Umbilical cord (tissue), 2 donors: ENCODE measurements around the gene SLC8A1. TPM values are rescaled to one million over a fixed set of nuclear protein-coding genes. Genes with fewer than 3 reads are reported as not detected.

Experiments
- DNase-seq: peaks from one replicate; pipeline ENCODE4 v3.0.0-alpha.2; 2015; ENCODE audit warnings: low spot score
- total RNA-seq: library from RNA; depleted of rRNA; stranded (reverse); fragments of >200 nt; gene quantifications from one replicate; pipeline ENCODE4 v1.2.3, GENCODE V29; 2014; ENCODE audit warnings: low replicate concordance; ENCODE audit not compliant: insufficient read depth

Gene SLC8A1
- 431 TPM for total RNA-seq

GRCh38 chr2:40451918-40452605 is at the start of gene SLC8A1:
SLC8A1 (minus strand) TSS chr2:40452090.
- peak; percentile 62 for DNase-seq

- no peak for DNase-seq
These were observed 47.5 kb upstream of the SLC8A1 start for GRCh38 chr2:40499437-40499836.

GRCh38 chr2:40497251-40497859 is 45.5 kb upstream of the SLC8A1 start:
- DNase-seq = no peak

- DNase-seq = no peak
These were observed 37.7 kb upstream of the SLC8A1 start for GRCh38 chr2:40489678-40489960.

- peak; percentile 40 for DNase-seq
These were observed 37.2 kb upstream of the SLC8A1 start for GRCh38 chr2:40488927-40489677.

- DNase-seq = peak; percentile 29
These were observed 36.3 kb upstream of the SLC8A1 start for GRCh38 chr2:40488101-40488601.

GRCh38 chr2:40487602-40488001 is 35.7 kb upstream of the SLC8A1 start:
- DNase-seq = peak; percentile 42

- no peak for DNase-seq
These were observed 34.0 kb upstream of the SLC8A1 start for GRCh38 chr2:40485854-40486253.

- DNase-seq = no peak
These were observed 33.4 kb upstream of the SLC8A1 start for GRCh38 chr2:40485318-40485717.

GRCh38 chr2:40483549-40484243 is 31.8 kb upstream of the SLC8A1 start:
- DNase-seq = no peak

- no peak for DNase-seq
These were observed 28.7 kb upstream of the SLC8A1 start for GRCh38 chr2:40480596-40480995.

GRCh38 chr2:40480073-40480472 is 28.2 kb upstream of the SLC8A1 start:
- no peak for DNase-seq

- DNase-seq = no peak
These were observed 25.5 kb upstream of the SLC8A1 start for GRCh38 chr2:40477361-40477760.

- no peak for DNase-seq
These were observed 24.5 kb upstream of the SLC8A1 start for GRCh38 chr2:40476436-40476835.

GRCh38 chr2:40474306-40474705 is 22.4 kb upstream of the SLC8A1 start:
- no peak for DNase-seq

GRCh38 chr2:40471866-40472265 is 20.0 kb upstream of the SLC8A1 start:
- DNase-seq = no peak

- DNase-seq = no peak
These were observed 19.2 kb upstream of the SLC8A1 start for GRCh38 chr2:40470822-40471813.

- DNase-seq = no peak
These were observed 15.2 kb upstream of the SLC8A1 start for GRCh38 chr2:40466935-40467572.

- no peak for DNase-seq
These were observed 14.5 kb upstream of the SLC8A1 start for GRCh38 chr2:40466332-40466906.

- DNase-seq = no peak
These were observed 11.2 kb upstream of the SLC8A1 start for GRCh38 chr2:40463112-40463511.
